Activated CD4-positive, alpha-beta T cell treated with anti-CD3 and anti-CD28 coated beads, Interleukin-2, amount 50 U/mL, for 16 hours (primary cell): ENCODE results near the gene CASKIN1.

ENCODE experiments used
- DNase-seq: peaks from one replicate; pipeline ENCODE4 v3.0.0-alpha.2; 2020

CASKIN1 gene

DNA sequence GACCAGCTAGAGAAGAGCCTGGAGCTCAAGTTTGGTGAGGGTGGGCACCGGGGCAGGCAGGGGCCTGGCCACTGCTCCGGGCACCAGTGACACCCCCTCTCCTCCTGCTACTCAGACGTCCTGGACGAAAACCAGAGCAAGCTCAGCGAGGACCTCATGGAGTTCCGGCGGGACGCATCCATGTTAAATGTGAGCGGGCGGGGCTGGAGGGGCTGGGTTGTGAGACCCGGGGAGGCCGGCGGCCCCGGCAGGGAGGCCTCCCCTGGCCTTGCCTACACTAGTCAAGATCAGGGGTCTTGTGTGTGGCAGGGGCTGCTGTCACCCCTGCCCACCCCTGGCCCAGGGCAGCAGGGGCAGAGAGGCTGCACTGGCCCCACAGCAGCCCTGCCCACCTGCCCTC, 23.0 kb downstream of the CASKIN1 start:
- no peak for DNase-seq

DNA sequence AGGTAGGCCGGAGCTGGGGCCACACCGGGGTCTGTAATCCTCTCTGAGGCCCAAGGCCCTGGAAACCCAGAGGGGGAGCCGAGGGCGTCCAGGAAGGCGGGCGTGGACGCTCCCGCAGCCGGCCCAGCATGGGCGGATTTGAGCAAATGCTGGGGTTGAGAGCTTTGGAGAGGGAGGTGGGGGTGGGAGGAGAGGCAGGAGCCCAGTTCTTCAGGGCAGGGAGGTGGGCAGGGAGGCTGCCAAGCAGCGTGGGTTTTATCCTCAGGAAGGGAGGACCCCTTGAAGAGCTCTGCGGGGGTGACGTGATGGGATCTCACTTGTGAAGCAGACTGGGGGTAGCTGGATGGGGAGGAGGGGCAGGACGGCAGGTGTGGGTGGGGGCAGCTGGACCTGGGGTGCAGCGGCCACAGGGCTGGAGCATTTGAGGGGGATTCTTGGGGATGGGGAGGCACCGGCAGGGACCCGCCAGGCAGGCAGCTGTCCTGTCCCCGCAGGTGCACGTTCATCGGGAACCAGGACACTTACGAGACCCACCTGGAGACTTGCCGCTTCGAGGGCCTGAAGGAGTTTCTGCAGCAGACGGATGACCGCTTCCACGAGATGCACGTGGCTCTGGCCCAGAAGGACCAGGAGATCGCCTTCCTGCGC, 23.6 kb downstream of the CASKIN1 start:
- DNase-seq: no peak

DNA sequence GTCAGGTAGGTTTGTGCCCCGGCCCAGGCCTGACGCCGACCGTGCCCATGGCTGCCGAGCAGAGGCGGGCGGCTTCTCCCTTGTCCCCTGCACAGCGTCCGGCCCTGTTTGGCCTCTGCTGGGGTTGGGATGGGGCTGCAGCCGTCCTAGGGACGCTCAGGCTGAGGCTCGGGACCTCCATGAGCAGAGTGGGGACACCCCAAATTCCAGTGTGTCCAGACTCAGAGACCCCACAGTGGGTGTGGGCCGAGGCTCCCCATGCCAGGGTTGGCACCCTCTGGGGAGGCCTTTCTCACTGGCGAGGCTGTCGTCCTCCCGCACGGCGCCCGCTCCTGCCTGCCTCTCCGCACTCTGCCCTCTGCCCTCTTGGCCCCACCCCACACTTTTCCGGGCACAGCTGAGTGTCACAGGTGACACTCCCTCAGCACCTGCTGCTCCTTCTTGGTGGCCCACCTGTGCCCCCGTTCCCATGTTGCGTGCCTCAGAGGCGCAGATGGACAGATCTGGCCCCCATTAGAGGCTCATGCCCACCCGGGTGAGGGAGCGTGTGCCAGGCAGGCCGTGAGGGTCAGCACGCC, 24.7 kb downstream of the CASKIN1 start:
- DNase-seq: no peak

DNA sequence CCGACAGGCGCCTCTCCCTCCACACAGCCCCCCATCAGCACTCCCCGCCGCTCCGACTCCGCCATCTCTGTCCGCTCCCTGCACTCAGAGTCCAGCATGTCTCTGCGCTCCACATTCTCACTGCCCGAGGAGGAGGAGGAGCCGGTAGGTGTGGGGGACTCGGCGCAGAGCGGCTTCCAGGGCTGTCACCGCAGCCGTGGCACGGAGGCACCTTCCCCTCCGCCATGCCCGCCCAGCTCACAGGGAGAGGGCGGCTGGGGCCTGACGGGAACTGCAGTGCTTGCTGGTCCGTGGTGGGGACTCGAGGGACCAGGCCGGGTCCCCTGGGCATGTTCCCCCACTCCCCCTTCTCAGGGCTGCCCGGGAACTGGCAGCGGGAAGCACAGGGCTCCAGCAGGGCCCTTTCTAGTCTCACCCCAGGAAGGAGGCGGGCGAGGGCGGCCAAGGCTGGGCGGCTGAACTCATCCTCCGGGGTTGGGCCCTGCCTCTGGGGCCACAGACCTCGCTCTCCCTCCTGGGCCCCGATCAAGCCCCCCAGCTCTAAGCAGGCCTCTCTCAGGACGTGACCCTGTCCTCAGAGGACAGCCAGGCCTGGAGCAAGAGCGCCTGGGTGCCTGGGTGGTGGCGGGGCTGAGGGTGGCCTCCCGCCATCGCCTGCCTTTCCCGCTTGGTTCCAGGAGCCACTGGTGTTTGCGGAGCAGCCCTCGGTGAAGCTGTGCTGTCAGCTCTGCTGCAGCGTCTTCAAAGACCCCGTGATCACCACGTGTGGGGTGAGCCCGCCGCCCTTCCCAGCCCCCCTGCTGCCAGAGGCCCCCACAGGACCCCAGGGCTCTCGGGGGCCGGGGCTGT, 25.6 kb downstream of the CASKIN1 start:
- no peak for DNase-seq

DNA sequence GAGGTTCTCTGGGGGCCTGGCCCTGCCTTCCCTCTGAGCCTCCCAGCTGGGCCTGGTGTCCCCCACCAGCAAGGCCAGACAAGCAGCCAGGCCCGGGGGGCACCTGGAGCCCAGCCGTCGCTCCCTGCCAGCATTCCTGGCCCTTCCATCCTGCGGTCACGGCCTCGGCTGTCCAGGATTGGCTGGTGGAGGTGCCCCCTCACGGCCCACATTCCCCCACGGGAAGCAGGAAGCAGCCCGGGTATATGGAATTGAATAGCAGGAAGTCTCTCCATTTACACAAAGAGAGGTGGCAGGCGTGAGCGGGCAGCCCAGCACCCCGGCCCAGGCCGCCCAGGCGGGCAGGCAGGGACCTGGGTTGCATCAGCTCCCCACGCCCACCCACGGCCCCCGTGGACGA, 26.3 kb downstream of the CASKIN1 start:
- DNase-seq: no peak

DNA sequence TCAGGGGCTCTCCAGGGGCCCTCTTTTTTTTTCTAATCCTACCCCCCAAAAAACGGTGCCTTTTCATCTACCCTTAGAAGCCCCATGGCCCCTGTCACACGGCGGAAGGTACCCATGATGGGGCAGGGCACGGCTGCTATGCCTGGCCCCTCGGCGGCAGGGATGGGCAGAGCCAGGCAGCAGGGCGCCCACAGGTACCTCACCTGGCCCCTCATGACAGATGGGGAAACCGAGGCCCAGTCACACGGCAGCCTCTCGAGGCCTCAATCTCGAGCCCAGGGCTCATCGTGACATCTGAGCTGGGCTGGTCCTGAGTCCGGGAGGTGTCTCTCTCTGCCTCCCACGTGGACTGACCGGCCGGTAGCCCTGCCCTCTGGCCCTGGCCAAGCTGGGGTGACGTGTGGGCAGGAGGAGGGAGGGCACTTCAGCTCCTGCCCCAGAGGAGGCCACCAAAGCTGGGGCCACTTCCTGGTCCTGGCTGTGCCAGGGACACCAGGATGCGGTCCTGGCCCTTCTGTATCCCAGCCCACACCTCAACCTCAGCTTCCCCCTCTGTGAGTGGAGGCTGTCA, 29.3 kb downstream of the CASKIN1 start:
- DNase-seq: no peak

DNA sequence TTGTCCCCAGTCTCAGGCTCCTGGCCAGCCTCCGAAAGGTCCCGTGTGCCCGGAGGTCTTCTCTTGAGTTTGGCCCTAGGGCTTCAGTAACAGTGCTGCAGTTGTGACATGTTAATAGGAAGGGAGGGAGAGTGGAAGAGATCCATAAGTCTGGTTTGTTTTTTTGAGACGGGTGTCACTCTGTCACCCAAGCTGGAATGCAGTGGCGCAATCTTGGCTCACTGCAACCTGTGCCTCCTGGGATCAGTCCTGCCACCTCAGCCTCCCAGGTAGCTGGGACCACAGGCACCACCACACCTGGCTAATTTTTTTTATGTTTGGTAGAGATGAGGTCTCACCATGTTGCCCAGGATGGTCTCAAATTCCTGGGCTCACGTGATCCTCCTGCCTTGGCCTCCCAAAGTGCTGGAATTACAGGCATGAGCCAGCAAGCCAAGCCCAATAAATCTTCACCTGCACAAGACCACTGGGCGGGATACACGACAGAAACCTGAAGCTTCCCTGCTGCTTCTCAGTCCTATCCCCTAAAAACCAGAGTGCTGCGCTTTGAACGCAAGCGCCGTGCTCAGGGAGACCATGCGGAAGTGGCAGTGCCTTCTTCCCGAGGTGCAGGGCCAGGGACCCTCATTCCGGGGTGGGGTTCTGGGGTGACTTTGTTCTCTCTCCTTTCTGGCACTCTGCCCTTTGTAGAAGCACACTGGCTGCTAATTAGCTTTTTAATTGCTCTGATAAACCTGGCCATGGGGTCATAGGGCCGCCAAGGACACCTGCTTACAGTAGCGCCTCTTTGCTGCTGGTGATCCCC, 29.9 kb downstream of the CASKIN1 start:
- no peak for DNase-seq

DNA sequence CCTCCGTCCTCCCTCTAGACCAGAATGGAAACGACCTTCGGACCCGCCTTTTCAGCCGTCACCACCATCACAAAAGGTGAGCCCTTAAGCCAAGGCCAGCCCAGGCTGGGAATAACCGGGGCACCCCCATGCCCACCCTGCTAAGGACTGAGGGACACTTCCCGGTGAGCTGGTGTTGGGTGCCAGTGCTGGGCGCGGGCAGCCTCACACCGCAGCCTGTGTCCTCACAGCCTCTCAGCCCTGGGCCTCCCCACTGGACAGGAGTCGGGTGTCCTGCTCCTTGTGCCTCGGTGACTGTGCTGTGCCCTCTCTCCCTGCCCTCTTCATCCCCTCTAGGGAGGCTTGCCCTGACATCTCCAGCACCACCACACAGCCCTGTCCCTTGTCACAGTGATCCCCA, 30.5 kb downstream of the CASKIN1 start:
- DNase-seq: no peak

DNA sequence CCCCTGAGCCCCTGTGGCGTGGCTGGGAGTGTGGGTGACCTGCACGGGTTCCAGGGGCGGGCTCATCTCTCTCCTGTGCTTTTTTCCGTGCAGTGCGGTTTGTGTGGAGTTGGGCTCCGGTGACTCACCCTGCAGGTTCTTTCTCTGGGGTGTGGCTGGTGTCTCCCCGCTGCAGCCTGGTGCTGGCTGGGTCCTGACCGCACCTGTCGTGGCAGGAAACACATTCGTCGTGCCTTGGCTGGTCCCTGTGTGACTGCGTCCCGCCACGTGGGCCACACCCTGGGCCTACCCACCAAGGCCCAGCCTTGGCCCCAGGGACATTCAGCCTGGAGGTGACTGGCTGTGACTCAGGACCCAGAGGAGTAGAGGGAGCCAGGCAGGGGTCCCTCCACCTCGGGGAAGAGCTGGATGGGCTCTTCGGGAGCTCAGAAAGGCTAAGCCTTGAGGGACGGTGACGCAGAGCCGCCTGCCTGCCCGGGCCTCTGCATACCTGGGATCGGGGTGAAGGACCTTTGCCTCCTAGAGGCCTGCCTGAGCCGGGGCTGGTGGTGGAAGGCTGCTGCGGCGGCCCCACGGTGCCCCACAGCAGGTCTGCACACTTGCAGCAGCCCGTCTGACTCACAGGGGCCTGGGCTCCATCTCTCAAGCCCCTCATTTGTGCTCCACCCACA, 33.1 kb downstream of the CASKIN1 start:
- no peak for DNase-seq

DNA sequence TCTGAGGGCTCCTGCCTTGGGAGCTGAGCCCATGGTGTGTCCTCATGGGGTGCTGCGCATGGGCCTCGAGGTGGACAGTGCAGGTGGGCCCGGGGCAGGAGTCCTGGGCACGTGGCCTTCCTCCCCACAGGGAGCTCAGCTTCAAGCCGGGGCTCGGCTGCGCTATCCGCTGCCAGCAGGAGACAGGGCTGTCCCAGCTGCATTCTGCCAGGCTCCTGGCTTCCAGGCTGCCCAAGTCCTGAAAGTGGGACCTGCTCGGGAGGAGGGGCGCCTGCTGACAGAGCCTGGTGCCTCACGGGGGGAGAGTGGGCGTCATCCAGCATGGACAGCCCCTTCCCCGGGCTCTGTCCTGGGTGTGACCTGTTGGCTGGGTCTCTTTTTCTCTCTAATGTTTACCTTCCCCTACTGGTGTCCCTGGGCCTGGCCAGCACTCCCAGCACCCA, 33.7 kb downstream of the CASKIN1 start:
- DNase-seq: no peak

DNA sequence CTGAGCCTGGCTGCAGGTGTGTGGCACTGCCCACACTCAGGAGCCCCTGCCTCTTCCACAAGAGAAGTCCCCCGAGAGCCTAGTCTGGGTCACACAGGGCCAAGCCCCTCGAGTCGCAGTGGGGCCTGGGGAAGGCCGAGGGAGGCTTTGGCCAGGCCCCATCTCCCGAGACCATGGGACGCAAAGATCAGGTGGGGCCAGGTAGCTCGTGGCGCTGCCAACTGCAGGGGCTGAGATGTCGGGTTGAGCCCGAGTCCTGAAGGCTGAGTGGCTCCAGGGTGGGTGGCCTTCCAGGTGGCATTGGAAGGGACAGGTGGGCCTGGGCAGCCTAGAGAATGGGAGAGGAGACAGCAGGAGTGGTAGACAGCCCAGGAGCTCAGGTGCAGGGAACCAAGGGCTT, 34.5 kb downstream of the CASKIN1 start:
- DNase-seq: no peak

DNA sequence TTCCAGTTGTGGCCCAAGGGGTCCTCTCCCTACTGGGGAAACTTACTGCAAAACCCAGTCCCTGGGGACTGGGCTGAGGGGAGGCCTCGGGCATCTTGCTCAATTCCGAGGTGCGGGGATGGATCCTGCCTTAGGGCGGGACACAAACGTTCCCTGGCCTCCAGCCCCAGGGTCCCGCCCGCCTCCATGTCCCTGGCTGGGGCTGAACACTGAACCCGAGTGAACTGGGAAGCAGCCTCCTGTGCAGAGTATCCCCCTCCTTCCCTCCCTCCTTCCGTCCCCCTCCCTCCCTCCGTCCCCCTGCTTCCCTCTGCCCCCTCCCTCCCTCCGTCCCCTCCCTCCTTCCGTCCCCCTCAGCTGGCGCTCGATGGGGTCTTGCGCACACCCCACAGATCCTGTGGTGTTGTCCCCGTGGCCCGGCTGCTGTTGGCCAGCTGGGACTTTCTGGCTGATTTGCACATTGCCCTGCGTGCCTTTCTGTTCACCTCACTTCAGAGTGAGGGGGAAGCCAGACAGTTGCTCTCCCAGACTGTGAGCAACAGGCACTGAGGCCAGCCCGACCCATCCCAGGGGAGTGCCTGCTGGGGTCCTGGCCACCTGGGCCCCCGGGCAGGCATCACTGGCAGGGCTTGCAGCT, 35.4 kb downstream of the CASKIN1 start:
- no peak for DNase-seq

DNA sequence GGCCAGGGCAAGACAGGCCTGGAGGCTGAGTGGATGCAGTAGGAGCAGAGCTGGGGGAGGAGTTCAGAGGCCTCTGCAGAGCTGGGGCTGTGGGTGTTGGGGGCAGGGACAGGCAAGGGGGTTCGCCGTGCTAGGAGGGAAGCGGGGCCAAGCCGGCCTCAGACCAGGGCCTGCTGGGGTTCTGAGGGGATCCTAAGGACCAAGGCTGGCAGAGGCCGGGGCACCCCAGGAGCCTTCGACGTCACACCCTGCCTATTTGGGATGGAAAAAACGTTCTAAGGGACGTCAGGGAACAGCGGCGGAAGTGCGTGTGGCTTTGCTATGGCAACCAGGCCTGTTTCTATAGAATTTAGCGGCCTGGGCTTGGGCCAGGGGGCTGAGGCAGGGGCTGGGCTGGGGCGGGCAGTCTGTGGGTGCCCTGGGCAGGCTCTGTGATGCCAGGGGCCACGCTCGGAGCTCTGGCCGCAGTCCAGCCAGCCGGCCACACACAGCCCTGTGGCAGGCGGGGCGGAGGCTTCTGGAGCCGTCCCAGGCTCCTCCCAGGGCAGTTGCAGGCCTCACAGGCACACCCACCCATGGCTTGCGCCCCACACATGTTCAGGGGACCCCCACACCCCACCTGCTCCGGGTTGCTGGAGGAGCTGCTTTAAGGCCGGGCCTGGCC, 37.1 kb downstream of the CASKIN1 start:
- DNase-seq: no peak

DNA sequence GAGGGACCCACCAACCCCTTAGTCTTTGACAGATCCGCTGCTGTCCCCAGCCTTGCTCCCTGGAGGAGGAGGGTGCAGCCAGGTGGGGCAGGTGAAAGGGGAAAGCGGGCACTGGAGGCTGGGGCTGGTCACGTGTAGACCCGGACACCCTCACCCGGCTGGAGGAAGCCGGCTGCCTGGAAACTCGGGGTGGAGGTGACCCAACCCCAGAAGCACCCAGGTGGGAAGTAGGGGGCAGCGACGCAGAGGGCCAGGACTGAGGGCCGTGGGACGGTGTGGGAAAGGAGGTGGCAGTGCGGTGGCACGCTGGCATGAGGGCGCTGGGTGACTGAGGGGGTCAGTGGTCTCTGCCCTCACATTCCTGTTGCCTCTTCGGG, 38.2 kb downstream of the CASKIN1 start:
- no peak for DNase-seq

DNA sequence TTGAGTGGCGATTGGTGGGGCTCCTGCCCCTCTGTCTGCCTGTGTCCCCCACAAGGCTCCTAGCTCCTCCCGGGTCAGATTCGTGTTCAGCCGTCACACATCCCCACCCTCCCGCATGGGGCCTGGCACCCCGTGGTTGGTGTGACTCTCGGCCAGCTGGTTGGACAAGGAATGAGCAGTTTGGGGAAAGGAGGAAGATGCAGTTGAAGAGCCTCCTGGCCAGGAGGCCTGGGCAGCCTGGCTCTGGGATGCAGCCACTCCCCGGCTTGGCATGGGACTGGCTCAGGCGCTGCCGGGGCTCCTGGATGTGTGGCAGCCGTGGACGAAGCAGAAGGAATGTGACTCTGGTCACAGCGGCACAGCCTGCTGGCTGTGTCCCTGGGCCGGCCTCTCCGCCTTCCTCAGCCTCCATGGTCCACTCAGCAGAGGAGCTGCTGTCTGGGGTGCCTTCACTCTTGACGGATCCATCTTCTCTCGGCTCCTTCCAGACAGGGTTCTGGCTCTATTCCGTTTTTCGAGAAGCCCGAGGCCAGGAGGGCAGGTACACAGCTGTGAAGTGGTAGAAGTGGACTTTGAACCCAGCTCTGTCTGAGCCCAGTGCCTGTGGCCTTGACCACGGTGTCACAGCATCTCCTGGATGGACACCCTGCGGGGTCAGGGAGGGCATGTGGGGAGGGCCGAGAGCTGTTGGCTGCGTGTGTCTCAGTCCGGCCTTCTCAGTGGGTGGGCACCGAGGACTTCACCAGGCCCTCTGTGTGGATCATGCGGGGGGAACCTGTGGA, 38.7 kb downstream of the CASKIN1 start:
- DNase-seq: no peak

DNA sequence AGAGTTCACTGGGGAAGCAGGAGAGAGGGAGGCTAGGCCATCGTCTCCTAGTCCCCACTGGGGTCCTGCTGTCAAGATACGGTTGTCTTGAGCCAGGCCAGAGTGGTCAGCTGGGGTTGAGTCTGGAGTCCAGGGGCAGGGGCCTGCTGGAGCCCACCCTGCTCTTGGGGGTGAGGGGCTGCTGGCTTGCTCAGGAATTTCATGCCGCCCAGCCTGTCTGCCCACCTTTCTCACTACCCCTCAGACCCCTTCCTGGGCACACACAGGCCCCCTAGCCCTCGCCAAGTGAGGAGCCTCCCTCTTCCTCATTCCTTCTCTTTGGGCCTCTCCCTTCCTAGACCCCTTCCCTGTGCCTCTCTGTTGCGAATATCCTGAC, 39.6 kb downstream of the CASKIN1 start:
- no peak for DNase-seq

DNA sequence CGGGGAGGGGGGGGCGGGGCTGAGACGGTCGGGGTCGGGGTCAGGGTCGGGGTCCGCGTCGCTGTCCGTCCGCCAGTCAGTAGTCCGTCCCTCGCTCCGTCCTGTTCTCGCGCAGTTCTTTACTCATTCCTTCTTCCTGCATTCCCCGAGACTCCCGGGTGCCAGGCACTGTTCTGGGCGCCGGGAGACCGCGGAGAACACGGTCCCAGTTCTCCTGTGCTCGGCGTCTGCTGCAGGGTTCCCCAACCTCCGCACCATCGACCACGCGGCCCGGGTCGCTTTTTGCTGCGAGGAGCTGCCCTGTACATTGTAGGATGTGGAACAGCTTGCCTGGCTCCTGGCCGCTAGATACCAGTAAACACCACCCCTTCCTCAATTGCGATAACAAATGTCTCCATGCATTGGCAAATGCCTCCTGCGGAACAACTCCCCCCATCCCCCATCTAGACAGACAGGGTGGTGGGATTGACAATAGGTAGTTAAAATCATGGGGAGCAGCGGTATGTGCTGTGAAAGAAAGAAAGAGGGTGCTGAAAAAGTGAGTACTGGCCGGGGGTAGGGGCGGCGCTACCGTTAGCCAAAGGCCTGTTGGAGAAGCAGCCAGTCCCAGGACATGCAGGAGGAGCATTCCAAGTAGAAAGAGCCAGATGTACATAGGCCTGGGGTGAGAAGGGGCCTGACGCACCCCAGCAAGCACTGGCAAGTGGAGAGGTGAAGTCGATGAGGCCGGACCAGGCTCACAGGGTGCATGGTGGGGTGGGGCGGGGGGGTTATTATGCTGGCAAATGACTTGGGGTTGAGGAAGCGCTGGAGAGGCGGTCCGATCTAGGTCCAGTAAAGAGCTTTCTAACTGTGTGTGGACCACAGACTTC, 40.2 kb downstream of the CASKIN1 start:
- DNase-seq: peak; percentile 13

DNA sequence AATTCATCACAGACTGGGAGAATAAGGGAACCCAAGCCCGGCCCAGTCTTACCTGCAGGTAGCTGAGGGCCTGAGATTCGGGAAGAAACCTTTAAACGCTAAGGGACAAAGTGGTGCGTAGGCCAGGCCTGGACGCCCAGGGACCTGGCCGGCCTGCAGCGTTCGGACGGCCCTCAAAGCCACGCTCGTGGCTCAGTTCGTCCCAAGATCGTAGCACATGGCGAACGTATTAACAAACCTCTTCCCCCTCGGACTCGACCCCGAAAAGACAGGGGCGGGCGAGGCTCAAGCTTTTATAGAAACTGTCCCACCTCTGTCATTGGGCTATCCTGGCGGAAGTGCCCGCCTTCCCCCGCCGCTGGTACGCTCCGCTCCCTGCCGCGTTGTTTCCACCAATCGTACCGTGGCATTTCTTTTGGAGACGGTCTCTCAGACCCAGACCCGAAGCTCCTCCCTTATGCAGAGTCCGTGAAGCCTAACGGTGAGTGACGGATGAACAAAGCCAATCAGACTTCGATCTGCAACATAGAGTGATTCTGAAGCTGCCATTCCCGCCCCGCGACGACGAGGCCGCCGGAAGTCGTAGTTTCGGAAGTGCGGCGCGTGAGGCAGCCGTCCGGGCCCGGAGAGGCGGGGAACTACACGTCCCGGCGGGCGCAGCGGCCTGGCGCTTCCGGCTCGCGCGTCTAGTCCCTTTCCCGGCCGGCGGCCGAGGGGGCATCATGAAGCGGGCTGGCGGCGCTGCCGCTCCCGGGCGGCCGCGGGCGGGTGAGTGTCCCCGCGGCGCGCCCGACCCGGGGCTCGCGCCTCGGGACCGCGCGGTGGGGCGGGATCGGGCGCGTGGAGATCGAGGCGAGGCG, 41.1 kb downstream of the CASKIN1 start, which contains the start of gene TRAF7:
TSS of gene TRAF7 (plus strand) at position 692 of the 860 bp plus-strand sequence. CDS start 8,139 bp downstream, outside the sequence.
- peak; percentile 100 for DNase-seq
